Lower leg skin (tissue), 4 donors: ENCODE data around the gene NIFK. TPM values are rescaled to one million over a fixed set of nuclear protein-coding genes. Genes with fewer than 3 reads are reported as not detected.

ENCODE experiments used
- DNase-seq, 2 donors: peaks; one replicate each; pipeline ENCODE4 v3.0.0-alpha.2; 2019; ENCODE audit warnings: low spot score in 2 of 2
- H3K4me3 ChIP-seq: fragments of 200-600 bp; sonication (generic); 2 replicates; pipeline ENCODE4 v1.5.1; 2017; ENCODE audit warnings: mild to moderate bottlenecking, low read depth; ENCODE audit not compliant: poor library complexity, severe bottlenecking
- CTCF ChIP-seq, 3 donors: fragments of 450-650 bp; IDR thresholded peaks; one replicate each; pipeline ENCODE4 v1.5.1; 2016; ENCODE audit warnings: antibody characterized with exemption in 3 of 3, mild to moderate bottlenecking in 3 of 3, moderate library complexity in 2 of 3
- POLR2A ChIP-seq, 2 donors: fragments of 450-650 bp; IDR thresholded peaks; one replicate each; pipeline ENCODE4 v1.6.1; 2016 to 2017; ENCODE audit warnings: antibody characterized with exemption in 2 of 2, mild to moderate bottlenecking in 1 of 2, moderate library complexity in 1 of 2
- WGBS, 2 donors: methylation state at CpG; one replicate each; pipeline ENCODE4 v1.1.5; 2018; 5-methylcytosine and 5-hydroxymethylcytosine counted together
- intact Hi-C: fragments of 100-400 bp; cut with DNase I; formaldehyde crosslinking; loops from one replicate; pipeline ENCODE4 v1.15.0; 2023; ENCODE audit warnings: low total_unique reads
- total RNA-seq, 4 donors: library from RNA; depleted of rRNA; stranded (reverse); fragments of >200 nt; gene quantifications; one replicate each; pipeline ENCODE4 v1.1.0, GENCODE V29; 2016

Gene NIFK
- total RNA-seq: 10 to 100 TPM; 46.8 to 94.0 (median 49.4) TPM

GRCh38 chr2:121736462-121737336, at the start of gene NIFK:
NIFK (minus strand) TSS chr2:121736875; CDS start chr2:121736850, 25 bp downstream.
- peak; percentile 99 to 100 for DNase-seq
- WGBS, 2 donors: 1% methylated on average over 52 to 86 of the region's 93 CpGs
- intact Hi-C loops: no loop called here
- peak in 1 of 2 donors; percentile 4 for TF ChIP-seq POLR2A (IDR thresholded peaks at IDR 0.05)
- TF ChIP-seq CTCF (IDR thresholded peaks at IDR 0.05): no peak
- peak within 1 kb of the TSS; percentile 55 for H3K4me3 ChIP-seq

- intact Hi-C loops: no loop called here
- no peak overlapping the region for H3K4me3 ChIP-seq
- DNase-seq: no peak
- WGBS, 2 donors: 63 to 74% methylated on average over 2 of the region's 2 CpGs
- TF ChIP-seq POLR2A (IDR thresholded peaks at IDR 0.05) (no peak), CTCF (IDR thresholded peaks at IDR 0.05) (no peak)
These were observed 46.5 kb upstream of the NIFK start for GRCh38 chr2:121783180-121783579.

- DNase-seq: no peak
- TF ChIP-seq POLR2A (IDR thresholded peaks at IDR 0.05): no peak
- TF ChIP-seq CTCF (IDR thresholded peaks at IDR 0.05): no peak
- intact Hi-C loops: no loop called here
- no peak overlapping the region for H3K4me3 ChIP-seq
- WGBS, 2 donors: 42 to 49% methylated on average over 7 of the region's 7 CpGs
These were observed 42.2 kb upstream of the NIFK start for GRCh38 chr2:121778741-121779487.

DNA sequence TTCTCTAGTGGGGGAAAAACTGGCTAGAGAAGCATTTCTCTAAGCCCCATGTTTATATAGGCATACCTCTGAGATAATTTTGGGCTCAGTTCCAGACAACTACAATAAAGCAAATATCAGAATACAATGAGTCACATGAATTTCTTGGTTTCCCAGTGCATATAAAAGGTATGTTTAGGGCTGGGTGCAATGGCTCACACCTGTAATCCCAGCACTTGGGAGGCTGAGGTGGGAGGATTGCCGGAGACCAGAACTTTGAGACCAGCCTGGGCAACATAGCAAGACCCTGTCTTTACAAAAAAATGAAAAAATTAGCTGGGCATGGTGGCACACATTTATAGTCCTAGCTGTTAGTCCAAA, 41.0 kb upstream of the NIFK start:
- intact Hi-C loops: no loop called here

More for the DNA sequence above, 41.0 kb upstream of the NIFK start:
- DNase-seq: no peak
- no peak overlapping the region for H3K4me3 ChIP-seq
- WGBS, 2 donors: 91 to 96% methylated on average over 1 of the region's 1 CpG
- TF ChIP-seq POLR2A (IDR thresholded peaks at IDR 0.05) (no peak), CTCF (IDR thresholded peaks at IDR 0.05) (no peak)
